Naive thymus-derived CD4-positive, alpha-beta T cell (primary cell): ENCODE results near the gene DOCK9. TPM values are rescaled to one million over a fixed set of nuclear protein-coding genes. Genes with fewer than 3 reads are reported as not detected.

Source experiments
- ATAC-seq: fragments of 150-1000 bp; cut with Tn5 transposase; 2 replicates; pipeline ENCODE4 v1.10.0; 2021; ENCODE audit warnings: mild to moderate bottlenecking, moderate library complexity
- CTCF ChIA-PET: fragments of 350-600 bp; sonication (Branson Sonifier 250); formaldehyde crosslinking; loops from one replicate; lab custom pipeline; 2021; ENCODE audit warnings: antibody characterized with exemption; lab: Charles Lee
- POLR2A ChIA-PET: fragments of 350-600 bp; sonication (Branson Sonifier 250); formaldehyde crosslinking; loops from one replicate; lab custom pipeline; 2021; ENCODE audit warnings: antibody characterized with exemption, inconsistent platforms; lab: Charles Lee
- DNase-seq, 9 donors: peaks; one replicate each; pipeline versions ENCODE4 v3.0.0 to v3.0.0-alpha.2; 2020 to 2022; ENCODE audit warnings: mixed read lengths in 1 of 9
- H3K27ac ChIP-seq: one replicate; pipeline ENCODE4 v1.7.0; 2013; ENCODE audit warnings: mild to moderate bottlenecking, low read depth, low read length, moderate library complexity
- H3K27me3 ChIP-seq, 2 donors: one replicate each; pipeline ENCODE4 v1.7.0; 2013; ENCODE audit warnings: low read length in 2 of 2, mild to moderate bottlenecking in 2 of 2, moderate library complexity in 2 of 2; ENCODE audit not compliant: control insufficient read depth in 2 of 2, insufficient read depth in 2 of 2
- H3K36me3 ChIP-seq, 3 experiments: 1 replicate in 2 of 3; 2 replicates in 1 of 3; pipeline ENCODE4 v1.7.0; 2013; ENCODE audit warnings: low read length in 3 of 3, mild to moderate bottlenecking in 3 of 3, moderate library complexity in 1 of 3; ENCODE audit not compliant: insufficient read depth in 3 of 3, control insufficient read depth in 2 of 3
- H3K4me1 ChIP-seq, 2 donors: one replicate each; pipeline ENCODE4 v1.7.0; 2013; ENCODE audit warnings: low read length in 2 of 2, mild to moderate bottlenecking in 2 of 2, moderate library complexity in 1 of 2; ENCODE audit not compliant: control insufficient read depth in 2 of 2, insufficient read depth in 2 of 2
- H3K4me3 ChIP-seq: 2 replicates; pipeline ENCODE4 v1.7.0; 2013; ENCODE audit warnings: mild to moderate bottlenecking, low read length
- H3K9me3 ChIP-seq, 3 experiments: 1 replicate in 2 of 3; 2 replicates in 1 of 3; pipeline ENCODE4 v1.7.0; 2013; ENCODE audit warnings: low read length in 3 of 3; ENCODE audit not compliant: control insufficient read depth in 2 of 3
- H3K27ac Mint-ChIP-seq, 9 donors: one replicate each; pipeline ENCODE4 v1.8.0; 2020 to 2022; ENCODE audit warnings: mixed read lengths in 9 of 9, mild to moderate bottlenecking in 8 of 9, moderate library complexity in 5 of 9, inconsistent platforms in 2 of 9
- H3K27me3 Mint-ChIP-seq, 5 donors: one replicate each; pipeline ENCODE4 v1.8.0; 2021 to 2022; ENCODE audit warnings: mixed read lengths in 5 of 5, mild to moderate bottlenecking in 1 of 5
- H3K36me3 Mint-ChIP-seq, 5 donors: one replicate each; pipeline ENCODE4 v1.8.0; 2020 to 2022; ENCODE audit warnings: mixed read lengths in 5 of 5, mild to moderate bottlenecking in 3 of 5, inconsistent platforms in 1 of 5
- H3K4me1 Mint-ChIP-seq, 7 donors: one replicate each; pipeline ENCODE4 v1.8.0; 2020 to 2022; ENCODE audit warnings: mixed read lengths in 7 of 7, mild to moderate bottlenecking in 3 of 7, inconsistent platforms in 1 of 7
- H3K4me3 Mint-ChIP-seq, 10 donors: one replicate each; pipeline ENCODE4 v1.8.0; 2020 to 2022; ENCODE audit warnings: mild to moderate bottlenecking in 10 of 10, mixed read lengths in 10 of 10, moderate library complexity in 6 of 10, inconsistent platforms in 2 of 10
- H3K9me3 Mint-ChIP-seq, 11 donors: one replicate each; pipeline ENCODE4 v1.8.0; 2020 to 2022; ENCODE audit warnings: mixed read lengths in 11 of 11, mild to moderate bottlenecking in 4 of 11, inconsistent platforms in 1 of 11, moderate library complexity in 1 of 11
- intact Hi-C, 2 donors: fragments of 100-400 bp; cut with micrococcal nuclease; formaldehyde crosslinking; loops; one replicate each; pipeline ENCODE4 v1.15.1; 2023
- polyA plus RNA-seq, 2 donors: library from polyadenylated mRNA; unstranded; fragments of 300-500 nt; fragmentation: Illumina TruSeq; gene quantifications; one replicate each; pipeline ENCODE4 v1.2.3, GENCODE V29; 2021
- total RNA-seq, 6 experiments: library from RNA in 5 of 6; stranded (reverse) in 5 of 6; gene quantifications; 1 replicate in 5 of 6; 2 replicates in 1 of 6; pipeline ENCODE4 v1.2.3 and lab custom pipeline; 2021 to 2026

The DOCK9 gene
- total and polyA plus RNA-seq, 7 experiments from 2014 or later, result 22.2 to 214 (median 122) TPM

DNA sequence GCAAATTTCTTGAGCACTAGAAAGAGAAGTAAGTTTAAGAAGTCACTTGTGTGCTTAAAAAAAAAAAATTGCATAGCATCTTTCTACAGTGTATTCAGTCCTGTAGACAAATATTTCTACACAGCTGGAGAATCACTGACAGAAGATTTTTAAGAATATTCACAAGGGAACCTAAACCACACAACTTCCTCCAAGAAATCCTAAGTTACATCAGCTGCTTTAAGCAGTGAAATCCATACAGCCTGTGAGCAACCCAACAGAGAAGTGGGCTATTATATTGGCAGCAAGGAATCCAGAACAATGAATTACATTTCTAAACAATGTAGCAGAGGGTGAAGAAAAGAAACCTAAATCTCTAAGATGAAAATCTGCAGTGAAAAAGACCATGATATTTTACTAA lies 1.5 kb downstream of the DOCK9 start:
- H3K27me3 Mint-ChIP-seq, result no peaks in the 10 kb centered on the region
- Histone ChIP-seq H3K27ac (peak overlapping the region; percentile 30), H3K27me3 (no peaks in the 10 kb centered on the region), H3K4me3 (no peak overlapping the region), H3K36me3 (no peaks in the 10 kb centered on the region), H3K9me3 (no peaks in the 10 kb centered on the region), H3K4me1 (peaks cover 0 to 67% of the 10 kb centered on the region in 2 donors)
- ATAC-seq (no peak), DNase-seq (no peak)
- no peaks in the 10 kb centered on the region for H3K9me3 Mint-ChIP-seq
- POLR2A ChIA-PET, result interaction anchor here (1.1 to 1.2 kb wide), 2 partner anchors 9 to 18 kb away, joined by 5 to 8 read pairs; no protein-coding TSS in a partner anchor
- H3K27ac Mint-ChIP-seq, result peak overlapping the region in 8 of 9 donors; percentile 24 to 92 (median 78)
- peaks cover 0 to 1% (median 0%) of the 10 kb centered on the region in 5 donors for H3K36me3 Mint-ChIP-seq
- peak overlapping the region in 8 of 10 donors; percentile 0 to 76 (median 50) for H3K4me3 Mint-ChIP-seq
- intact Hi-C loops, result loop anchor here in 1 of 2 donors (1.0 to 5.0 kb wide), 2 partner anchors 11 to 34 kb away; no protein-coding TSS in a partner anchor
- peaks cover 31 to 94% (median 83%) of the 10 kb centered on the region in 7 donors for H3K4me1 Mint-ChIP-seq
- CTCF ChIA-PET, result interaction anchor here (0.9 kb wide), 1 partner anchor 11 kb away, joined by 3 read pairs; no protein-coding TSS in a partner anchor

DNA sequence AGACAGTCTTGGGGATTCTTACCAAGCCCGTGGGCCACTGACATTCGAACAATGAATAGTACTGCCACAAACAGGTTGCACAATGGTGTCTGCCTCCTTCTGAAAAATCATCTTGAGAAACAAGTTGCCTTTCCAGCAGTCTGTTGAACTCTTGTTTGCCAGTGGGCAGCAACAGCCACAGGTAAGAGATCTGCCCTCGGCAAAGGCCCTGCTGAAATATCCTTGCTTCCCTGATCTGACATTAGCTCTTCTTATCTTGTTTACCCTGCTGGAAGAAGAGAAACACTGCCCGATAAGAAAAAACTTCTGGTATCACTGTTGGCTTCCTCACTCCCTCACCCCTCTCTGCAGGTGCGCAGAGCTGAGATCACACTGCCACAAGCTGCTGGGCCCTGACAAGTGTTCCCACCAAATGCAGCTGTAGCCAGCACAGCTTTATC lies 2.0 kb downstream of the DOCK9 start:
- DNase-seq, result no peak
- no peak for ATAC-seq

GRCh38 chr13:98974053-98974452 lies 3.8 kb downstream of the DOCK9 start:
- ChIA-PET POLR2A (no interaction called here), CTCF (no interaction called here)
- Mint-ChIP-seq H3K4me3 (peak overlapping the region in 6 of 10 donors; percentile 23 to 63 (median 44)), H3K36me3 (peaks cover 0 to 1% (median 0%) of the 10 kb centered on the region in 5 donors), H3K27me3 (no peaks in the 10 kb centered on the region), H3K27ac (peak overlapping the region in 3 of 9 donors; percentile 73 to 81 (median 78)), H3K4me1 (peaks cover 44 to 95% (median 84%) of the 10 kb centered on the region in 7 donors), H3K9me3 (no peaks in the 10 kb centered on the region)
- intact Hi-C loops, result loop anchor here in 1 of 2 donors (2.0 kb wide), 1 partner anchor 15 kb away; no protein-coding TSS in a partner anchor
- peaks cover 0 to 65% of the 10 kb centered on the region in 2 donors for H3K4me1 ChIP-seq
- no peak overlapping the region for H3K27ac ChIP-seq
- no peaks in the 10 kb centered on the region for H3K36me3 ChIP-seq
- H3K4me3 ChIP-seq, result no peak overlapping the region
- H3K9me3 ChIP-seq, result no peaks in the 10 kb centered on the region
- DNase-seq (no peak), ATAC-seq (no peak)
- H3K27me3 ChIP-seq, result no peaks in the 10 kb centered on the region

More for the DNA sequence above, 2.0 kb downstream of the DOCK9 start:
- Histone ChIP-seq H3K27ac (peak overlapping the region; percentile 30), H3K27me3 (no peaks in the 10 kb centered on the region), H3K4me1 (peaks cover 0 to 64% of the 10 kb centered on the region in 2 donors), H3K36me3 (no peaks in the 10 kb centered on the region), H3K9me3 (no peaks in the 10 kb centered on the region), H3K4me3 (no peak overlapping the region)
- Mint-ChIP-seq H3K4me3 (peak overlapping the region in 9 of 10 donors; percentile 39 to 76 (median 52)), H3K27ac (peak overlapping the region; percentile 24 to 92 (median 74)), H3K27me3 (no peaks in the 10 kb centered on the region), H3K9me3 (no peaks in the 10 kb centered on the region), H3K4me1 (peaks cover 33 to 91% (median 82%) of the 10 kb centered on the region in 7 donors), H3K36me3 (peaks cover 0 to 1% (median 0%) of the 10 kb centered on the region in 5 donors)
- POLR2A ChIA-PET, result interaction anchor here (1.1 to 1.2 kb wide), 2 partner anchors 9 to 19 kb away, joined by 5 to 8 read pairs; no protein-coding TSS in a partner anchor
- CTCF ChIA-PET, result interaction anchor here (0.9 kb wide), 1 partner anchor 11 kb away, joined by 3 read pairs; no protein-coding TSS in a partner anchor
- intact Hi-C loops, result loop anchor here in 1 of 2 donors (1.0 to 5.0 kb wide), 3 partner anchors 11 to 34 kb away; no protein-coding TSS in a partner anchor

DNA sequence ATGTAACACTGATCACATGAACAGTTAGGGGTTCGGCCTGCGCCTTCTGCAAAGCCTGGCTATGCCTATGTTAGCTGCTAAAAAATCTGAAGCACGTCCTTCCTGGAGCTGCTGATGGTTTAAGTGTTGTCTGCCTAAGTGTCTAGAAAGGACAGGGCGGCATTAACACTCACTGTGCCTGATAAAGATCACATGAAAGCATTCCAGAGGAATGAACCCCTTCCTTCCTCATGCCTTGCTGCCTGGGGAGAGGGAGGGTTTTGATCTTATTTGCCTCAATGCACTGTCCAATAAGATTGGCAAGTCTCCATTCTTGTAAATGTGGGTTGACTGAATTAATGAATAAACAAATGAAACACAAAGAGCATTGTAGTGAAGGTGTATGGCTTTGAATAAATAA lies 5.2 kb downstream of the DOCK9 start:
- ATAC-seq (no peak), DNase-seq (no peak)
- no peaks in the 10 kb centered on the region for H3K27me3 Mint-ChIP-seq
- Histone ChIP-seq H3K27ac (no peak overlapping the region), H3K36me3 (no peaks in the 10 kb centered on the region), H3K4me1 (peaks cover 0 to 59% of the 10 kb centered on the region in 2 donors), H3K4me3 (no peak overlapping the region), H3K27me3 (no peaks in the 10 kb centered on the region), H3K9me3 (no peaks in the 10 kb centered on the region)
- peaks cover 43 to 89% (median 75%) of the 10 kb centered on the region in 7 donors for H3K4me1 Mint-ChIP-seq
- H3K4me3 Mint-ChIP-seq, result no peak overlapping the region
- peaks cover 0 to 4% (median 0%) of the 10 kb centered on the region in 5 donors for H3K36me3 Mint-ChIP-seq
- no peaks in the 10 kb centered on the region for H3K9me3 Mint-ChIP-seq
- intact Hi-C loops, result no loop called here
- peak overlapping the region in 3 of 9 donors; percentile 8 to 77 (median 28) for H3K27ac Mint-ChIP-seq
- POLR2A ChIA-PET, result interaction anchor here (0.8 kb wide), 1 partner anchor 12 kb away, joined by 3 read pairs; no protein-coding TSS in a partner anchor
- CTCF ChIA-PET, result interaction anchor here (1.0 kb wide), 1 partner anchor 21 kb away, joined by 3 read pairs; no protein-coding TSS in a partner anchor

DNA sequence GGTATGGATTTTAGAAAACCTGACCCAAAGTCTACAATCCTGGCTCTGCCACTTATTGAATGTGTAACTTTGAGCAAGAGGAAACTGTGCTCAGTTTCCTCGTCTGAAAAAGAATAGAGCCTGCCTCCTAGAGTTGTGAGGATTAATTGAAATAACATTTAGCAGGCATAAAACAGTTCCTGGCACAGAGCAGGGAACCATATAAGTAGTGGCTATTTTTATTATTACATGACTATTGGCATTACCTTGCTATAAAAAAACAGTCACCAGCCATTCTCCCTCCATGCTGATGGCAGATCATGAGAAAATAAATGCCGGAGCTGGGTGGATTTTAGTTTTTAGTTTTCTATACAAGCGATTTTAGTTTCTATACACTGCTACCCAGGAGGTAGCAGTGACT lies 5.8 kb downstream of the DOCK9 start:
- DNase-seq (no peak), ATAC-seq (no peak)
- peaks cover 0 to 4% (median 0%) of the 10 kb centered on the region in 5 donors for H3K36me3 Mint-ChIP-seq
- Histone ChIP-seq H3K9me3 (no peaks in the 10 kb centered on the region), H3K4me1 (peaks cover 0 to 55% of the 10 kb centered on the region in 2 donors), H3K27me3 (no peaks in the 10 kb centered on the region), H3K4me3 (no peak overlapping the region), H3K36me3 (no peaks in the 10 kb centered on the region), H3K27ac (no peak overlapping the region)
- peaks cover 40 to 87% (median 69%) of the 10 kb centered on the region in 7 donors for H3K4me1 Mint-ChIP-seq
- ChIA-PET CTCF (no interaction called here), POLR2A (interaction anchor here (0.5 to 0.8 kb wide), 2 partner anchors 12 to 41 kb away, joined by 3 to 4 read pairs; no protein-coding TSS in a partner anchor)
- no peaks in the 10 kb centered on the region for H3K9me3 Mint-ChIP-seq
- intact Hi-C loops, result no loop called here
- H3K4me3 Mint-ChIP-seq, result no peak overlapping the region
- H3K27ac Mint-ChIP-seq, result no peak overlapping the region
- H3K27me3 Mint-ChIP-seq, result no peaks in the 10 kb centered on the region

- Histone ChIP-seq H3K27ac (no peak overlapping the region), H3K4me1 (peaks cover 0 to 39% of the 10 kb centered on the region in 2 donors), H3K4me3 (no peak overlapping the region), H3K36me3 (no peaks in the 10 kb centered on the region), H3K27me3 (no peaks in the 10 kb centered on the region), H3K9me3 (no peaks in the 10 kb centered on the region)
- no peaks in the 10 kb centered on the region for H3K9me3 Mint-ChIP-seq
- peaks cover 0 to 9% (median 0%) of the 10 kb centered on the region in 5 donors for H3K36me3 Mint-ChIP-seq
- H3K4me3 Mint-ChIP-seq, result no peak overlapping the region
- intact Hi-C loops, result no loop called here
- H3K4me1 Mint-ChIP-seq, result peaks cover 26 to 76% (median 57%) of the 10 kb centered on the region in 7 donors
- DNase-seq, result no peak
- POLR2A ChIA-PET, result interaction anchor here (0.7 kb wide), 1 partner anchor 61 kb away, joined by 3 read pairs; no protein-coding TSS in a partner anchor
- H3K27me3 Mint-ChIP-seq, result no peaks in the 10 kb centered on the region
- peak overlapping the region in 1 of 9 donors; percentile 25 for H3K27ac Mint-ChIP-seq
- CTCF ChIA-PET, result interaction anchor here (0.7 kb wide), 1 partner anchor 29 kb away, joined by 3 read pairs; no protein-coding TSS in a partner anchor
- ATAC-seq, result no peak
These were observed 7.5 kb downstream of the DOCK9 start for GRCh38 chr13:98970330-98970729.
